HG02623 (cell line): ENCODE measurements around the gene CALN1.

Source experiments
- ATAC-seq: cut with Tn5 transposase; IDR thresholded peaks from one replicate; pipeline ENCODE4 v1.9.1; 2021; ENCODE audit warnings: moderate library complexity; ENCODE audit not compliant: unreplicated experiment

Gene CALN1

DNA sequence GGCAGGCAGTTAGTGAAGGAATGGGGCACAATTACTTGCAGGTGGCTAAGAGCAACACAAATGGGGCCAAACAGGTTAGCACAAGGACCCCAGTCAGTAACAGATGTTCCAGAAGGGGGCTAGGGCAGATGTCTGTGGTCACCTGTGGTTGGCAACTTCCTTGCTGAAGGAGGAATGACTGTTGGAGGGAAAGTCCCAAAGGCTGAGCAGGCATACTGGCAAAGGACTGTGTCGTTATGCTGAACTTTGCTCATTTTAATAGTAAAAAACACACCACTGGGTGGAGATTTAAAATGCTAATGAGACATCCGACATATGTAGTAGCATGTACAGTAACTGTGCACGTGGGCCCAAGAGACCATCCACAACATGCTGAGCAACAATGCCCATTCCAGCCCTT is 511.6 kb downstream of the CALN1 start:
- ATAC-seq = no peak

DNA sequence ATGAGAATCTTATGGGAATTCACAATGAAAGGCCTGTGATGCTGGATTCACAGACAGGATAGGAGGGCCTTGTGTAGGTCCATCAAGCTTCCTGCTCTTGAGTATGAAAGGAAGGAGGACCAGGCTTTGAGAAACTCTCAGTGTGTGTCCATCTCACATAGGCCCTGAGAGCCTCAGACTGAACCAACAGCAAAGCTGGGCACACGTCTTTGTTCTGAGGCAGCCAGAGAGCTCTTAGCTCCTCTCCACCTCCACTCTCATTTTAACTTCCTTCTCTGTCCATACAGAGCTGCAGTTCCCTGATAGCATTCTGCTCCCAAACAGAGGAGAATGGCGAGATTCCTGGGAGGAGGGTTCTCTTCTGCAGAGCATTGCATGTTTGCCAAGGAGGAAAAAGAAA is 515.6 kb downstream of the CALN1 start:
- ATAC-seq = no peak

DNA sequence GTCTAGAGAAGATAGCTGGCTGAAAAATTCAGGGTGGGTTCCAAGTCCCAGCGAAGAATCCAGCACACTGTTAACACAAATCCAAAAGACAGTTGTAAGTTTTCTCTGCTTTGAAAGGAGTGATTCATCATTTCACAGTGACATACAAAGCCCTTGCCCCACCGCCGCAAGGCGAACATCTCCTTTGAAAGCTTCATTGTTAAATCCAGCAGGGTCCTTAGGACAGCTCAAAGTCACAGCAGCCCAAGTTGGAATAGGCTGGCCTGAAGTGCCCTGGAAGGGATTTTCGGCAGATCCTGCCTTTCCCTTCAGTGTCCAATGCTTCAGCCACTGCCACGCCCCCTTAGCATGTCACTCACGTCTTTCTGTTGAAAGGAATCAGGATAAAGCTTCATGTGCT is 526.1 kb downstream of the CALN1 start:
- no peak for ATAC-seq

DNA sequence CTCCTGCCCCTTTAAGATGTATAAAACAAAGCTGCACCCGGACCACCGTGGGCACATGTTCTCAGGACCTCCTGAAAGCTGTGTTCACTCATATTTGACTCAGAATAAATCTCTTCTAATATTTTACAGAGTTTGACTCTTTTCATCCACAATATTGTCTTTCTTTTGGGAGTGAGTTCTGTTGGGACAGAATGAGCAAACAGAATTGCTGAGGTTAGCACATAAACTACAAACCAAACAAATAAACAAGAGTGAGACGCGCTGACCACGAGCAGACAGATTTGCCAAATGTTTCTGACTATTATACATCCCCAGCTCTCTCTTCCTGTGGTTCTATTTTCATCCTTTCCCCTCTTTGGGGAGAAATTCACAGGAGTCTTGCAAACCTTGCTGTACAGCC is 526.7 kb downstream of the CALN1 start:
- ATAC-seq = no peak

DNA sequence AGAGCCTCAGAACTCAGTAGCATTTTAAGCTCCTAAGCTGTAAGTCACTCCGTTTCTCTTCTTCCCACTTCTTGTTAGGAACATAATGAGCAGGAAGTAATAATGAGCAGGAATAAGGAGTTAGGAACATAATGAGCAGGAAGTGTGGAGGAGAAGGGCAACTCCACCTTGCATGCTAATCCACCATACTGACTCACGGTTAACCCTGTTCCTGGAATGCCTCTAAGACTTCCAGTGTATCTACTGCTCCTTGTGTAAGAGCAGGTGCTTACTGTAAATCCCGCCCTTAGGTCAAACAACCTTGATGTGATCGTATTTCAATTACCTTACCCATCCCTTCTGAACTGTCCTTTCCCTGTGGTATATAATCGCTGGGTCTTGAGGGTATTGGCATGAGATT is 528.7 kb downstream of the CALN1 start:
- no peak for ATAC-seq

DNA sequence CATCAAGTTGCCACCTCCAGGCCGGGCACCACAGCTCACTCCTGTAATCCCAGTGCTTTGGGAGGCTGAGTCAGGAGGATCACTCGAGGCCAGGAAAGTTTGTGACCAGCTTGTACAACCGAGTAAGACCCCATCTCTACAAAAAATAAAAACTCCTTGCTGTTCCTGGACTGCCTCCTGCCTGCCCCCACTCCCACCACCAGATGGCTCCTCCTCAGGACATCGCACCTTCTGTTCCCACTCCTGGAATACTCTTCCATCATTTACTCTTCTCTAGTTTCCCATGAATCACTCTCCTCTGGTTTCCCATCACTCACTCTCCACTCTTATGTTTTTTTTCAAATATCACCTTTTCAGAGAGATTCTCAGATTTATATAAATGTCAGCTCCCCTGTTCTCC is 540.7 kb downstream of the CALN1 start:
- no peak for ATAC-seq

DNA sequence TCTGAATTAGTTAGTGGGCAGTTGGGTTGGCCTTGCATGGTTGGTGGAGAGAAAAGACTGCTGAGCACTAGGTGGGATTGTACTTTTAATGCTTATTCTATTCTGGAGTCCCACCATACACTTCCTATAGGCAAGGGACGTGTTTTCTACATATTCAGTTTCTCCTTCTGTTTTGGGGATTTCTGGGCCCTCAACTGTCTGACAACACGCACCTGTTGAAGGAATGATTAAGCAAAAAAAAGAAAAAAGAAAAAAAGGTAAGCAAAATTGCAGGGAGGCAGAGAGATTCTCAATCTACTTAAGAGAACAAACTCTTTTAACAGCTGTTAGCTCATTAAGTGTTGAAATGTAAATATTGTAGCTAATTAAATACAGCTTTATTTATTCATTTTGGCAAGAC is 541.3 kb downstream of the CALN1 start:
- ATAC-seq = no peak

DNA sequence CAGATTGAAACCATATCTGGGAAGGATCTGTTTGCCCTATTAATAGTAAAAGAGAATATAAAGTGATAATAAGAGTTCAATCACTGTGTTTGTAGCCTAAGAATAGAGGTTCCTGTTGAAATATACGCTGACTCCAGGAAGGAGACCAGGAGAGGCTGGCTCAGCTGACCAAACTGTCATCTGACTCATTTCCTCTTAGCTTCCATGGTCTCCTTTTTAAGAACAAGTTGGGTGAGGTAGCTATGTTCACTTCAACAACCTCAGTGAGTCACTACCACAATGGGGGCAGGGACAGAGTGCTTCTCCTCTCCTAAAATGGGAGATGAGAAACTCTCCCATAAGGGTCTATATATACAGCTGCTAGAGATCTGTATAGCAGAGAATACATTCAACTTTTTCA is 543.3 kb downstream of the CALN1 start:
- ATAC-seq = no peak

DNA sequence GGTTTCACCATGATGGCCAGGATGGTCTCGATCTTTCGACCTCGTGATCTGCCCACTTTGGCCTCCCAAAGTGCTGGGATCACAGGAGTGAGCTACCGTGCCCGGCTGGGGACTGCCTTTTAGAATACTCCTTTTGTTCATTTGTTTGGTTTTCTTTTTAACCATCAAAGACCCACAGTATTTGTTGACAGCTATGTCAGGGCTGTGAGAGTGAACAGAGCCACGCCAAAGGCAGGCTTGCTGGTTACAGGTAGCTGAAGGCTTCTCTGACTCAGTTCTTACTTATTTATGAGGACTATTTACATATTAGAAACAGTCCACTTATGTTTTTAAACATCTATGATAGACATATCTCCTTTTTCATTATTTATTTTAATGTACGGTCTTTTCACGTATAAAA is 544.5 kb downstream of the CALN1 start:
- ATAC-seq = no peak

DNA sequence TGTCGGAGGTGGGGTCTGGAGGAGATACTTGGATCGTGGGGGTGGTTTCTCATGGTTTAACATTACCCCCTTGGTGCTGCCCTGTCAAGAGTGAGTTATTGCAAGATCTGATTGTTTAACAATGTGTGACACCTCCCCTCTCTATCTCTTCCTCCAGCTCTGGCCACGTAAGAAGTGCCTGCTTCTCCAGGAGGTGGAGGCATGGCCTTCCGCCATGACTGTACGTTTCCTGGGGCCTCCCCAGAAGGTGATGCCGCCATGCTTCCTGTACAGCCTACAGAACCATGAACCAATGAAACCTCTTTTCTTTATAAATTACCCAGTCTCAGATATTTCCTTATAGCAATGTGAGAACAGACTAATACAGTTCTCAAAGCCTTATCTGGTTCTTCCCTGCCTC is 547.0 kb downstream of the CALN1 start:
- ATAC-seq = no peak

DNA sequence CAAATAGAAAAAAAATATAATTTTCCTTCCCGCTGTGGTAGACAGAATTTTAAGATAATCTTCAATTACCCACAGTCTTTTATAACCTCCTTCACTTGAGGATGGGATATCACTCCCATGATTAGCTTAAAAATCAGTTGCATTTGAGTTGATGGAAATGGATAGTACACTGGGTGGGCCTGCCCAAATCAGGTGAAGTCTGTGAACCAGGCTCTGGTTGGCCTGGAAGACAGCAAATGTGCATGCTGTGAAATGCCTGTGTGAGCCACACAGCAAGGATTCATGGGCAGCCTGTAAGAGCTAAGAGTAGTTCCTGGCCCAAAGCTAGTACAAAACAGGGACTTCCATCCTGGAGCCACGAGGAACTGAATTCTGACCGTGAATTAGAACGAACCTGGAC is 548.0 kb downstream of the CALN1 start:
- no peak for ATAC-seq

DNA sequence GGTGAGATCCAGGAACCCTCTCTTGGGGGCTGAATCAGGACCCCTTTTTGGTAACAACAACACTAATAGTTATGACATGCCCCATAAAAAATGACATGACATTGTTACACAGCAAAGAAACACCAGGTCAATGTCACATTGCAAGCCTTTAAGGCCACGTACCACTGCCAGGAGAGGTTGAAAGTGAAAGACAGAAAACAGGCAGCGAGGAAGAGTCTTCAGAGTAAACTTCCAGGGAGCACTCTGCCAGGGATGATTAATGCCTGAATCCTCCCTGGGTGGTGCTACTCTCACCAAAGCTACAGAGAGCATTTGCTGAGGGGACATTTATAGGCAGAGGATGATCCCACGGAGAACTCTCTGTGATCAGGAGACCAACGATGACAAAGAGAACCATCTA is 551.6 kb downstream of the CALN1 start:
- no peak for ATAC-seq

DNA sequence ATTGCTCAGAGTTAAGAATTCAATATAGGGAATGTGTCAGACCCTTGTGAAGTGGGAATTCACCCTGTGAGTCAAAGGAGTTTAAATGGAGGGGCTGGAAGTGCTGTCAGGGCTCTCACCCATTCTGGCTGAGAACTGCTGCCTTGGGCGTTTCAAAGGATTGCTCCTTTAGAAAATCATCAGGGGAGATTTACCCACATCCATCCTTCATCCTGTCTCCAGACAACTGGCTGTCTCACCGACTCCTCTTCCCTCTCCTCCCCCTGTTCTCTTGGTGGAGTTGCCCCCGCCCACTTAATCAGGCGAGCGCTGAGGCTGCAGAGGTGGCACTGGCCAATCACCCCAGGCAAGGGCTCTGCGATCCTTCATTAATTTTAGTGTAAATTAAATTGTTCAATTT is 554.8 kb downstream of the CALN1 start:
- no peak for ATAC-seq

DNA sequence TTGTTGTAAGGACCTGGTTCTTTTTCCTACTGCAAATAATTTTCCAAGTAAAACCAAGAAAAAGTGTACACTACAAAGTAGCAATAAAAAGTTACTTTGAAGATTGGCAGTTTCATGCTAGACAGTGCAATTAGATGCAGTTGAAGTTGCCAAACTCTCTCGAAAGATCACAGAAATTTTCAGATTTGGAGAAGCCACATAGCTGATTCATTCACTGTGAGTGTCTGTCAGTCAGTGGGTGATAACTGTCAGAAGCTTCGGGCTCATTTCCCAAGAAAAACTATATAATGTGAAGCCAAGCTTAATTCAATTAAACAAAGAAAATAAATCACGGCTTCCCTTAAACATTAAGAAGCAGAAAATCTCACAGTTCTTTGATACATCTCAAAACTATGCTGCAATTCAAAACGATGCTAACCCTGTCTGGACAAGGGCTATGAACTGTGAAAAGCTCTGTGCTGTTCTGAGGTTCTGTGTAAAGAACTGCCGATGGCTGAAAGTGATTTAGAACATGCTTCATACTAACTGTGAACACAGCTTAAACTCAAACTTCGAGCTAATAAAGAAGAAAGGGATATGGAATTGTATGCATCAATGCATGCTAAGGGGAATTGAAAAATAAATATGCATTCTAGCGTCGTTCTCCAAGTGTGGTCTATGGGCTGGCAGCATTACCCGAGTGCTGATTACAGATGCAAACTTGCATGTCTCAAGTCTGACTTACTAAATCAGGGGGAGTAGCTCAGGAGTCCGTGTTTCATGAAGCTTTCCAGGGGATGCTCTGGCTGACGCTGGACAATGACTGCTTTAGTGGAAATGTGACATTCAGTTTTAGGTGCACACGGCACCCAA is 557.4 kb downstream of the CALN1 start:
- no peak for ATAC-seq

DNA sequence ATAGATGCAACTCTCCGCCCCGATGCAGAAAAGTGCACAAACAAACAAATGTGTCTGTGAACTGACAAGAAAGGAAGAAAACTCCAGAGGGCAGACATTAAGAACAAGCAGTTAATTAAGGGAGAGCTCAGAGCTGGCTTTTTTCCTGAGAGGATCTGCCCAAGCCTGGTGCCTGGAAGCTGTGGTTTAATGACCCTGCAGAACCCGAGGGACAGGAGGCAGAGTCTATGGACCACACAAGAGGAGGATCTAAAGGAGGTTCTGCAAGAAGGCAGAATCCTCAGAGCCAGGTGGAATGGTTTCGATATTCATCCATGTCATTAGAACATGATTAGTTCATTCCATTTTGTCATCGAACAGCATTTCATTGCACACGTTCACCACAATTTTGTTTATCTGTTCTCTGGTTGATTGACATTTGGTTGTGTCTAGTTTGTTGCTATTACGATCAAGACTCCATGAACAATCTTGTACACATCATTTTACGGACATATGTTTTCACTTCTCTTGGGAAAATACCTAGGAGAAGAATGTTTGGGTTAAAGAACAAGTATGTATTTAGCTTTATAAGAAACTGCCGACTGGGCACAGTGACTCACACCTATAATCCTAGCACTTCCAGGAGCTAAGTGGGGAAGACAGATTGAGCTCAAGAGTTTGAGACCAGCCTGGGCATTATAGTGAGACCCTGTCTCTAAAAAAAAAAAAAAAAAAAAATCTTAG is 560.2 kb downstream of the CALN1 start:
- ATAC-seq = no peak

DNA sequence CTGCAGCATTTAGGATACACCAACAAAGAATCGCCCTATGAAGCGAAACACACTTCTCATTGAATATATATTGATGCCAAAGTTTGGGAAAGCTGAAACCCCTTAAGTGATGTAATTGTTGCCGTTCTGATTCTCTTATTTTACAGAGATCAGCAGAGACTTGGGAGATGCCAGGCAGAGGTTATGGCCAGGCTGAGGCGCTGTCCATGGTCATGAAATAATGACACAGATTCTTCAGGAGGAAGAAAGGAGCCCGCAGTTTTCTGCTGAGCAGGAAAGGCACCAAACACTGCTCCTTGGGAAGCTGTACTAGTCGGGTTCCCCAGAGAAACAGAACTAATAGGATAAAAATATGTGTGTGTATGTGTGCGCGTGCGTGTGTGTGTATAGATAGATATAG is 566.0 kb downstream of the CALN1 start:
- ATAC-seq = no peak

DNA sequence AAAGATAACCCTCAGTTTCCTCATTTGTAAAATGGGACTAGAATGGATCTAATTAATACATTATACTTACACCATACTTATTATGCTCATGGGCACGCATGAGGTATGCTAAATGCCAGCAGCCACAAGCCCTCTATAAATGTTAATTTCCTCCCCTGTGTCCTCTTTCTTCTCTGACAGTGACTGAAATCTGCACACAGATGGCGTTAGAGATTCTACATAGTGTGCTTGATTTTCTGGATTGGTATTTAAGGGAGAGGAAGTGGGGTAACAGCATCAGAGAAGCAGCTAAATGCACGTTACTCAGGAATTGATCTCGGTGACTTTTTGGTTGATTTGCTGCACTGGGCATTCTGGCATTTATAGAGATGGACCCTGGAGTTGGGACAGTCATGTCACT is 568.5 kb downstream of the CALN1 start:
- ATAC-seq = no peak

DNA sequence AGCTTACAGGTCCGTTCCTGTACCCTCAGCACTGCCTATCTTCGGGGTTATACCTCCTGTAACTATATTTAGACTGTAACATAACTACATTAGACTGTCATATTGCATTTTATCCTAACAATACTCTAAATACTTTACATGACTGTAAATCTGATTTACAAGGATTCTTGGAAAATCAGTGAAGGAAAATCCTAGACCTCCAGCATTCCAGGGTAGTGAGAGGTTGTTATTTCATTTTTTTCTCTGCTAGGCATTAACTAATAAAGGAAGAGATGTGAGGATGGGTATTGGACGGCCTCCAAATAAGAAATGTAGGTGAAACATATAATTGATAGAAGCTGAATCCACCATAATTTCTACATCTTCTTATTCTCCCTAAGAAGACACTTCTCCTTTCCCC is 569.4 kb downstream of the CALN1 start:
- ATAC-seq = no peak

DNA sequence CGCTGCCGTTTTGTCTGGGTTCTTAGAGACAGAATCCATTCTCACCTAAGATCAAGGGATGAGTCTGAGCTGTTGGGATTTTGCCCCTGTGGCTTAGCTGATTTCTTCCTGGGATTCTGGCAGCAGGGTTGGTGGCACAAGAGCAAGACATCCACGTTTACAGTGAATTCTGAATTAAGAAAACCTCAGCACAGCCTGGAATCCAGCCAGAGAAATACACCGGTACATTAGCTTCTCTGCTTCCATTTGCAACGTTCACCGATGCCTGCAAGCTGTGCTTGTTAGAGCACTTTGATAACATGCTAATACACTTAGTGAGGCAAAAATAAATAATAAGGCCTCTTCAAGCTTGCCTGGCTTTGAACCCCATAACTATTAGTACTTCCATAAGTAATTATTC is 569.8 kb downstream of the CALN1 start:
- ATAC-seq = no peak

DNA sequence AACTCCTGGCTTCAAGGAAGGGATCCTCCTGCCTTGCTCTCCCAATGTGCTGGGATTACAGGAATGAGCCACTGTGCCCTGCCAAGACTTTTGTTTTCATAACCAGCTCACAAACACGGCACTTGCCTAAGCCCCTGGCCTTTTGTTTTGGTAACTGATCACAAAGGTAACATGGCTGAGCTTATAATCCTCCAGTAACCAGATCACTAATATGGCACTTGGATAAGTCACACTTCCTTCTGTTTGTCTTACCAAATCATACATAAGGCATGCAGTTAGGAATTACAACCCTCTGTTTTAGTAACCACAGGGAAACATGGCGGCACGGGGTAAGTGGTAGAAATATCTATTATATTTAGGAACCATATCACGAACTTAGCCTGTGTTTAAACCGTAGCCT is 577.1 kb downstream of the CALN1 start:
- no peak for ATAC-seq

DNA sequence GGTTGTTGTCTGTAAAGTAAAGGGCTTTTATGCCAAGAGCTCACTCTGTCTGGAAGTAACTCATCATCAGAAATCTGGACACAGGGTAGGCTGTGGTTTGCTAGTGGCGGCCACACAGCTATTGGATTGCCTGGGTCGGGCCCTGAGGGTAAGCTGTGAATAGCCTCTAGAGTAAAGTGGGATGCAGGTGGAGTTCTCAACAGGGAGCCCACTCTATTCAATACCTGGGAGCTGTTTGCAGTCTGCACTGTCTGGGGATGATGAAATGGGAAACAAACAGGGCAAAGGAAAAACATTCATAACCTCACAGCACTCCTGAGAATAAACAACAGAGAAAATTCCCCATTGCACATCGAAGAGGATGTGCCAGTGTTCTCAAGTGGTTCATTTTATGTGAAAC is 582.6 kb downstream of the CALN1 start:
- no peak for ATAC-seq

DNA sequence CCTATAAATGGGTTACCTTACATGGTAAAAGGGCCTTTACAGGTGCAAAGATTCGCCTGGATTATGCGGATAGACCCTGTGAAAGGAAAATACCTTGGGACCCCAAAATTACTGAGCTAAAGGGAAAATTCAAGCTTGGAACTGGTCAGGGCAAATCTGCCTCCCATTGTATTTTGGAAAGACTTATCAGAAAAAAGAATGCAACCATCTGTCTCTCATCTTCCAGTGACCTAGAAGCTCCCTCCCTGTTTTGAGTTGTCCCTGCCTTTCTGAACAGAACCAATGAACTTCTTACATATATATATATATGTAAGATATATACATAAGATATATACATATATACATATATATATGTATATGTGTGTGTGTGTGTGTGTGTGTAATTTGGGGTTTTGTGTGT is 583.8 kb downstream of the CALN1 start:
- no peak for ATAC-seq

DNA sequence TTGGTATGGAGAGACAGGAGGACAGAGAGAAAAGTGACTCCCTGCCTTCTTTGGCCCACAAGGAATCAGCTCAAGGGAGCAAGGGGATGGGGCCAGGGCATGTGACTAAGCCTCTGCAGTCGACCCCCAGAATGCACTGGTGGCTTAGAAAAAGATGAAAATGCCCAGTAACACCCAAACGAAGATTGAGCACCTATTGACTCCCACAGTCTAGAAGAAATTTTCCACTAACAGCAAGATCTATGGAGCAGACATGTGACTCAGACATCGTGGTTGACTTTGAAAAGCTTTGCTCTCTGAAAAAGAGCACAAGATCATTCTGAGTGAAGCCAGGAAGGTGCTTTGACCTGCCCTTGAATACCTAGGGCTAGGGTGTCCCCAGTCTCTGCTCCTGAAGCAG is 586.0 kb downstream of the CALN1 start:
- no peak for ATAC-seq
